WTC11 (cell line): ENCODE data around the gene ZNF813. TPM values are rescaled to one million over a fixed set of nuclear protein-coding genes. Genes with fewer than 3 reads are reported as not detected.

Experiments used
- ATAC-seq: fragments of 200-7000 bp; cut with Tn5 transposase; 2 replicates; pipeline ENCODE4 v1.10.0; 2021; ENCODE audit warnings: mild to moderate bottlenecking, moderate library complexity
- CTCF ChIA-PET: fragments of 300-600 bp; sonication (Branson Sonifier 250); formaldehyde crosslinking; loops from one replicate; lab custom pipeline; 2021; ENCODE audit warnings: antibody characterized with exemption; lab: Charles Lee
- POLR2A ChIA-PET: fragments of 350-600 bp; sonication (Branson Sonifier 250); formaldehyde crosslinking; loops from one replicate; lab custom pipeline; 2021; ENCODE audit warnings: antibody characterized with exemption; lab: Charles Lee
- DNase-seq: peaks from one replicate; pipeline ENCODE4 v3.0.0; 2021; ENCODE audit warnings: low spot score
- H3K27ac Mint-ChIP-seq: 2 replicates; pipeline ENCODE4 v1.8.0; 2021; ENCODE audit warnings: mixed read lengths
- H3K27me3 Mint-ChIP-seq: 2 replicates; pipeline ENCODE4 v1.8.0; 2021; ENCODE audit warnings: low read depth, mild to moderate bottlenecking, moderate library complexity, mixed read lengths
- H3K36me3 Mint-ChIP-seq: 2 replicates; pipeline ENCODE4 v1.8.0; 2021; ENCODE audit warnings: mixed read lengths
- H3K4me1 Mint-ChIP-seq: 2 replicates; pipeline ENCODE4 v1.8.0; 2022; ENCODE audit warnings: mixed read lengths
- H3K4me3 Mint-ChIP-seq: 2 replicates; pipeline ENCODE4 v1.8.0; 2021; ENCODE audit warnings: mild to moderate bottlenecking, moderate library complexity, mixed read lengths
- H3K9me3 Mint-ChIP-seq: 2 replicates; pipeline ENCODE4 v1.8.0; 2021; ENCODE audit warnings: mixed read lengths
- ATF1 ChIP-seq: sonication (generic); formaldehyde crosslinking; IDR thresholded peaks from 2 replicates; pipeline ENCODE4 v1.8.1; 2023; ENCODE audit warnings: mild to moderate bottlenecking, moderate library complexity, missing genetic modification reagents
- ELF4 ChIP-seq: sonication (generic); formaldehyde crosslinking; IDR thresholded peaks from 2 replicates; pipeline ENCODE4 v1.8.1; 2022; ENCODE audit warnings: low read depth, mild to moderate bottlenecking, moderate library complexity, missing genetic modification reagents
- FOXJ3 ChIP-seq: sonication (generic); formaldehyde crosslinking; IDR thresholded peaks from 2 replicates; pipeline ENCODE4 v1.9.0; 2021; ENCODE audit warnings: missing genetic modification reagents, mild to moderate bottlenecking, borderline replicate concordance
- IRF2 ChIP-seq: sonication (generic); formaldehyde crosslinking; IDR thresholded peaks from 2 replicates; pipeline ENCODE4 v1.8.0; 2022; ENCODE audit warnings: low read depth, missing genetic modification reagents, borderline replicate concordance
- PRRX2 ChIP-seq: fragments of 250-450 bp; sonication (Bioruptor Pico); IDR thresholded peaks from 2 replicates; pipeline ENCODE4 v1.8.0; 2021; ENCODE audit warnings: mild to moderate bottlenecking
- RORB ChIP-seq: fragments of 250-450 bp; sonication (Bioruptor Pico); IDR thresholded peaks from 2 replicates; pipeline ENCODE4 v1.9.0; 2021; ENCODE audit warnings: mild to moderate bottlenecking
- SMAD3 ChIP-seq: sonication (generic); formaldehyde crosslinking; IDR thresholded peaks from 2 replicates; pipeline ENCODE4 v1.8.0; 2022; ENCODE audit warnings: missing genetic modification reagents, mild to moderate bottlenecking, borderline replicate concordance
- TCF7 ChIP-seq: sonication (generic); formaldehyde crosslinking; IDR thresholded peaks from 2 replicates; pipeline ENCODE4 v1.8.0; 2022; ENCODE audit warnings: mild to moderate bottlenecking, low read depth, missing genetic modification reagents, moderate library complexity
- TEAD1 ChIP-seq: sonication (generic); formaldehyde crosslinking; IDR thresholded peaks from 2 replicates; pipeline ENCODE4 v1.8.0; 2022; ENCODE audit warnings: mild to moderate bottlenecking, missing genetic modification reagents
- ZNF121 ChIP-seq: sonication (generic); formaldehyde crosslinking; IDR thresholded peaks from 2 replicates; pipeline ENCODE4 v1.8.0; 2023; ENCODE audit warnings: missing genetic modification reagents
- ZNF263 ChIP-seq: sonication (generic); formaldehyde crosslinking; IDR thresholded peaks from 2 replicates; pipeline ENCODE4 v1.8.1; 2022; ENCODE audit warnings: low read depth, mild to moderate bottlenecking, moderate library complexity, missing genetic modification reagents
- ZNF396 ChIP-seq: fragments of 250-450 bp; sonication (Bioruptor Pico); IDR thresholded peaks from 2 replicates; pipeline ENCODE4 v1.8.0; 2021; ENCODE audit warnings: mild to moderate bottlenecking, moderate library complexity, borderline replicate concordance
- ZNF423 ChIP-seq: fragments of 250-450 bp; sonication (Bioruptor Pico); IDR thresholded peaks from 2 replicates; pipeline ENCODE4 v2.1.2; 2022; ENCODE audit warnings: mild to moderate bottlenecking, moderate library complexity
- total RNA-seq: library from RNA; stranded (reverse); gene quantifications from 3 replicates; pipeline ENCODE4 v1.2.3, GENCODE V29; 2021
- TF ChIP-seq, protein P1 (sequence below): sonication (generic); formaldehyde crosslinking; IDR thresholded peaks from 2 replicates; pipeline ENCODE4 v1.8.1; 2022; ENCODE audit warnings: mild to moderate bottlenecking, moderate library complexity, missing genetic modification reagents
- TF ChIP-seq, protein P2 (sequence below): sonication (generic); formaldehyde crosslinking; IDR thresholded peaks from 2 replicates; pipeline ENCODE4 v1.8.0; 2023; ENCODE audit warnings: missing genetic modification reagents, mild to moderate bottlenecking, borderline replicate concordance
- TF ChIP-seq, protein P3 (sequence below): sonication (generic); formaldehyde crosslinking; IDR thresholded peaks from 2 replicates; pipeline ENCODE4 v1.8.0; 2022; ENCODE audit warnings: mild to moderate bottlenecking, missing genetic modification reagents
- TF ChIP-seq, protein P4 (sequence below): fragments of 250-450 bp; sonication (Bioruptor Pico); conservative IDR thresholded peaks from 2 replicates; pipeline ENCODE4 v1.9.0; 2021; ENCODE audit warnings: mild to moderate bottlenecking
- TF ChIP-seq, protein P5 (sequence below): sonication (generic); formaldehyde crosslinking; conservative IDR thresholded peaks from 2 replicates; pipeline ENCODE4 v1.8.1; 2022; ENCODE audit warnings: mild to moderate bottlenecking, missing genetic modification reagents
- TF ChIP-seq, protein P6 (sequence below): sonication (generic); formaldehyde crosslinking; IDR thresholded peaks from 2 replicates; pipeline ENCODE4 v1.8.0; 2022; ENCODE audit warnings: missing genetic modification reagents

Gene ZNF813
- total RNA-seq, 1 experiment from 2014 or later: 17.5 TPM

DNA sequence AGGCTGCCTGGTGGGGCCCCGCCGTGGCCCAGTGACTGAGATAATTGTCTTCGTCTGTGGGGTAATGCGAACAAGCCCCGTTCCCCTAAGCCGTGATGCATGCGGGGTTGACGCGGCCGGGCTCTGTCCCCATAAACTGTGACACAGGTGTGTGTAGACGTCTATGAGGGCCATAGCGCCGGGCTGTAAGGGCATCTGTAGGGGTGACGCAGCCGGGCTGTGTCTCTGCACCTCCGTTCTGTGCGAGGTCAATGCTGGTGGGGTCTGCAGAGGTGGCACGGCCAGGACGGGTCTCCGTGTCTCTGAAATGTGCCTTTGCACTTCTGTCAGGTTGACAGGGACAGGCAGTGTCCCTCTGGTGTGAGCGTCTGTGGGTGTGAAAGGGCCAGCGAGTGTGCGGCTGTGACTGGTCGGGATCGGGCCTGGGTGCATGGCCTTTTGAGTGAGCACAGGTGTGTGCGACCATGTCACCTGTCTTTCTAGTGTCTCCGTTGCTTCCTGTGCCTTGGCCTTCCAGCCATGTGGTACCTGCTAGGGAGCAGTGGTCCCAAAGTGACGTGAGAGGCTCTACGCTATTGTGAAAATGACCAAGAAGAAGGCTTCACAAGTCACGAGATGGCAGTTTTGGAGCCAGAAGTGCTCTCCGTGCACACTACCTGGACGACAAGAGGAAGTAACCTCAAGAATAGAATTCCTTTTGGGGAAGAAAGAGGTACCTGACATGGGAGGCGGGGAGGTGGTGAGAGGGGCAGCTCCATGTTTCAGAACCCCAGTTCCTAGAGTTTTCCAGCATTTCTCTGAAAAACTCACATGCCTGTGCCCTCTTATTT lies 54.1 kb downstream of the ZNF813 start:
- H3K27ac Mint-ChIP-seq: peak overlapping the region; percentile 79
- TF ChIP-seq RORB (no peak), TCF7 (CRISPR knock-in tag) (0 out of 2 replicates have a peak, but pooled peaks have one; percentile 23), SMAD3 (CRISPR knock-in tag) (no peak), ZNF263 (CRISPR knock-in tag) (no peak), ATF1 (CRISPR knock-in tag) (no peak), ZNF396 (CRISPR knock-in tag) (no peak), TEAD1 (CRISPR knock-in tag) (no peak), ZNF121 (CRISPR knock-in tag) (peak; percentile 89), PRRX2 (CRISPR knock-in tag) (no peak)
- TF ChIP-seq, protein P1, sequence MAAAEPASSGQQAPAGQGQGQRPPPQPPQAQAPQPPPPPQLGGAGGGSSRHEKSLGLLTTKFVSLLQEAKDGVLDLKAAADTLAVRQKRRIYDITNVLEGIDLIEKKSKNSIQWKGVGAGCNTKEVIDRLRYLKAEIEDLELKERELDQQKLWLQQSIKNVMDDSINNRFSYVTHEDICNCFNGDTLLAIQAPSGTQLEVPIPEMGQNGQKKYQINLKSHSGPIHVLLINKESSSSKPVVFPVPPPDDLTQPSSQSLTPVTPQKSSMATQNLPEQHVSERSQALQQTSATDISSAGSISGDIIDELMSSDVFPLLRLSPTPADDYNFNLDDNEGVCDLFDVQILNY (CRISPR knock-in tag): 0 out of 2 replicates have a peak, but pooled peaks have one; percentile 7
- TF ChIP-seq, protein P2, sequence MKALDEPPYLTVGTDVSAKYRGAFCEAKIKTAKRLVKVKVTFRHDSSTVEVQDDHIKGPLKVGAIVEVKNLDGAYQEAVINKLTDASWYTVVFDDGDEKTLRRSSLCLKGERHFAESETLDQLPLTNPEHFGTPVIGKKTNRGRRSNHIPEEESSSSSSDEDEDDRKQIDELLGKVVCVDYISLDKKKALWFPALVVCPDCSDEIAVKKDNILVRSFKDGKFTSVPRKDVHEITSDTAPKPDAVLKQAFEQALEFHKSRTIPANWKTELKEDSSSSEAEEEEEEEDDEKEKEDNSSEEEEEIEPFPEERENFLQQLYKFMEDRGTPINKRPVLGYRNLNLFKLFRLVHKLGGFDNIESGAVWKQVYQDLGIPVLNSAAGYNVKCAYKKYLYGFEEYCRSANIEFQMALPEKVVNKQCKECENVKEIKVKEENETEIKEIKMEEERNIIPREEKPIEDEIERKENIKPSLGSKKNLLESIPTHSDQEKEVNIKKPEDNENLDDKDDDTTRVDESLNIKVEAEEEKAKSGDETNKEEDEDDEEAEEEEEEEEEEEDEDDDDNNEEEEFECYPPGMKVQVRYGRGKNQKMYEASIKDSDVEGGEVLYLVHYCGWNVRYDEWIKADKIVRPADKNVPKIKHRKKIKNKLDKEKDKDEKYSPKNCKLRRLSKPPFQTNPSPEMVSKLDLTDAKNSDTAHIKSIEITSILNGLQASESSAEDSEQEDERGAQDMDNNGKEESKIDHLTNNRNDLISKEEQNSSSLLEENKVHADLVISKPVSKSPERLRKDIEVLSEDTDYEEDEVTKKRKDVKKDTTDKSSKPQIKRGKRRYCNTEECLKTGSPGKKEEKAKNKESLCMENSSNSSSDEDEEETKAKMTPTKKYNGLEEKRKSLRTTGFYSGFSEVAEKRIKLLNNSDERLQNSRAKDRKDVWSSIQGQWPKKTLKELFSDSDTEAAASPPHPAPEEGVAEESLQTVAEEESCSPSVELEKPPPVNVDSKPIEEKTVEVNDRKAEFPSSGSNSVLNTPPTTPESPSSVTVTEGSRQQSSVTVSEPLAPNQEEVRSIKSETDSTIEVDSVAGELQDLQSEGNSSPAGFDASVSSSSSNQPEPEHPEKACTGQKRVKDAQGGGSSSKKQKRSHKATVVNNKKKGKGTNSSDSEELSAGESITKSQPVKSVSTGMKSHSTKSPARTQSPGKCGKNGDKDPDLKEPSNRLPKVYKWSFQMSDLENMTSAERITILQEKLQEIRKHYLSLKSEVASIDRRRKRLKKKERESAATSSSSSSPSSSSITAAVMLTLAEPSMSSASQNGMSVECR (CRISPR knock-in tag): peak; percentile 31; the same call in 1 of the 2 replicates
- TF ChIP-seq, protein P3, sequence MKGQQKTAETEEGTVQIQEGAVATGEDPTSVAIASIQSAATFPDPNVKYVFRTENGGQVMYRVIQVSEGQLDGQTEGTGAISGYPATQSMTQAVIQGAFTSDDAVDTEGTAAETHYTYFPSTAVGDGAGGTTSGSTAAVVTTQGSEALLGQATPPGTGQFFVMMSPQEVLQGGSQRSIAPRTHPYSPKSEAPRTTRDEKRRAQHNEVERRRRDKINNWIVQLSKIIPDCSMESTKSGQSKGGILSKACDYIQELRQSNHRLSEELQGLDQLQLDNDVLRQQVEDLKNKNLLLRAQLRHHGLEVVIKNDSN (CRISPR knock-in tag): no peak
- TF ChIP-seq, protein P4, sequence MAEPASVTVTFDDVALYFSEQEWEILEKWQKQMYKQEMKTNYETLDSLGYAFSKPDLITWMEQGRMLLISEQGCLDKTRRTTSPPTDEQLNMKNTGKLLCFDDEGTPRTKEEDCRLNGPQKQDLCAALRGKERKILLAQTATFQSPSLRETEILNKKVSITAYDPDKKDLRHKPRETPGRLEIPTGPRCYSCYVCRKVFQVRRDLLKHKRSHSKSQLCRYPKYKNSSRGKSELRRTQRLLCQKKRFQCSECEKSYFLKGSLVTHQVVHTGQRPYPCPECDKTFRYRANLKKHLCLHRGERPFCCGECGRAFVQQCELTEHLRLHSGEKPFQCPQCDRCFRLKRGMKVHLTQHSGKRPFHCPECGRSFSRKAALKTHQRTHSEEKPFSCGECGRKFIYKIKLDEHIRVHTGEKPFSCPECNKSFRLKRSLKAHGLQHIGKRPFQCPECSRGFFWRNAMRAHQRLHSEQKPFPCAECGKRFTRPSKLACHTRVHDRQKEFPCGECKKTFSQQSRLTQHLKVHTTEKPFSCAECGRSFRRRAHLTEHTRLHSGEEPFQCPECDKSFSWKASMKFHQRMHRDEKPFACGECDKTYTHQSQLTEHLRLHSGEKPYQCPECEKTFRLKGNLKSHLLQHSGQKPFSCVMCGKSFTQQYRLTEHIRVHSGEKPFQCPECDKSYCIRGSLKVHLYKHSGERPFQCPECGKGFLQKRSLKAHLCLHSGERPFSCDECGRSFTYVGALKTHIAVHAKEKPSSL (CRISPR knock-in tag): no peak
- TF ChIP-seq, protein P5, sequence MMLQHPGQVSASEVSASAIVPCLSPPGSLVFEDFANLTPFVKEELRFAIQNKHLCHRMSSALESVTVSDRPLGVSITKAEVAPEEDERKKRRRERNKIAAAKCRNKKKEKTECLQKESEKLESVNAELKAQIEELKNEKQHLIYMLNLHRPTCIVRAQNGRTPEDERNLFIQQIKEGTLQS (CRISPR knock-in tag): no peak
- ATAC-seq (no peak), DNase-seq (no peak)
- peaks cover 46% of the 10 kb centered on the region for H3K36me3 Mint-ChIP-seq
- ChIA-PET CTCF (interaction anchor here (0.6 to 2.0 kb wide), 10 partner anchors 10 to 616 kb away, joined by 3 to 21 read pairs (median 8); partner anchors contain the start of gene CNOT3), POLR2A (interaction anchor here (0.7 to 1.5 kb wide), 2 partner anchors 58 to 127 kb away, joined by 3 read pairs; partner anchors contain the start of gene ZNF765)
- H3K4me3 Mint-ChIP-seq: peak overlapping the region; percentile 100
- H3K4me1 Mint-ChIP-seq: peaks cover 14% of the 10 kb centered on the region
- H3K9me3 Mint-ChIP-seq: peaks cover 25% of the 10 kb centered on the region
- H3K27me3 Mint-ChIP-seq: no peaks in the 10 kb centered on the region

DNA sequence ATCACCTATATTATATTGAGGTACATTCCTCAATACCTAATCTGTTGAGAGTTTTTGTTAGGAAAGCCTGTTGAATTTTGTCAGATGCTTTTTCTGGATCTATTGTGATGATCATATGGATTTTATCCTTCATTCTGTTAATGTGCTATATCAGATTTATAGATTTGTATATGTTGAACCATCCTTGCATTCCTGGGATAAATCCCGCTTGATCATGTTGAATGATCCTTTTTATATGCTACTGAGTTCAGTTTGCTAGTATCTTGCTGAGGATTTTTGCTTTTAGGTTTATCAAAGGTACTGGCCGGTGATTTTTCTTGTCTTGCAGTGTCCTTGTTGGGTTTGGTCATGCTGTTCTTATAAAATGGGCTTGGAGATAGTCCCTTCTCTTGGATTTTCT lies 58.4 kb downstream of the ZNF813 start:
- CTCF ChIA-PET: no interaction called here
- no peaks in the 10 kb centered on the region for H3K27me3 Mint-ChIP-seq
- peaks cover 68% of the 10 kb centered on the region for H3K36me3 Mint-ChIP-seq
- no peak overlapping the region for H3K4me3 Mint-ChIP-seq
- POLR2A ChIA-PET: no interaction called here
- peaks cover 13% of the 10 kb centered on the region for H3K4me1 Mint-ChIP-seq
- H3K9me3 Mint-ChIP-seq: peaks cover 25% of the 10 kb centered on the region
- no peak overlapping the region for H3K27ac Mint-ChIP-seq
- ATAC-seq (no peak), DNase-seq (no peak)
- TF ChIP-seq, protein P6, sequence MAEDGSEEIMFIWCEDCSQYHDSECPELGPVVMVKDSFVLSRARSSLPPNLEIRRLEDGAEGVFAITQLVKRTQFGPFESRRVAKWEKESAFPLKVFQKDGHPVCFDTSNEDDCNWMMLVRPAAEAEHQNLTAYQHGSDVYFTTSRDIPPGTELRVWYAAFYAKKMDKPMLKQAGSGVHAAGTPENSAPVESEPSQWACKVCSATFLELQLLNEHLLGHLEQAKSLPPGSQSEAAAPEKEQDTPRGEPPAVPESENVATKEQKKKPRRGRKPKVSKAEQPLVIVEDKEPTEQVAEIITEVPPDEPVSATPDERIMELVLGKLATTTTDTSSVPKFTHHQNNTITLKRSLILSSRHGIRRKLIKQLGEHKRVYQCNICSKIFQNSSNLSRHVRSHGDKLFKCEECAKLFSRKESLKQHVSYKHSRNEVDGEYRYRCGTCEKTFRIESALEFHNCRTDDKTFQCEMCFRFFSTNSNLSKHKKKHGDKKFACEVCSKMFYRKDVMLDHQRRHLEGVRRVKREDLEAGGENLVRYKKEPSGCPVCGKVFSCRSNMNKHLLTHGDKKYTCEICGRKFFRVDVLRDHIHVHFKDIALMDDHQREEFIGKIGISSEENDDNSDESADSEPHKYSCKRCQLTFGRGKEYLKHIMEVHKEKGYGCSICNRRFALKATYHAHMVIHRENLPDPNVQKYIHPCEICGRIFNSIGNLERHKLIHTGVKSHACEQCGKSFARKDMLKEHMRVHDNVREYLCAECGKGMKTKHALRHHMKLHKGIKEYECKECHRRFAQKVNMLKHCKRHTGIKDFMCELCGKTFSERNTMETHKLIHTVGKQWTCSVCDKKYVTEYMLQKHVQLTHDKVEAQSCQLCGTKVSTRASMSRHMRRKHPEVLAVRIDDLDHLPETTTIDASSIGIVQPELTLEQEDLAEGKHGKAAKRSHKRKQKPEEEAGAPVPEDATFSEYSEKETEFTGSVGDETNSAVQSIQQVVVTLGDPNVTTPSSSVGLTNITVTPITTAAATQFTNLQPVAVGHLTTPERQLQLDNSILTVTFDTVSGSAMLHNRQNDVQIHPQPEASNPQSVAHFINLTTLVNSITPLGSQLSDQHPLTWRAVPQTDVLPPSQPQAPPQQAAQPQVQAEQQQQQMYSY: no peak
- TF ChIP-seq ELF4 (CRISPR knock-in tag) (no peak), PRRX2 (CRISPR knock-in tag) (no peak), ZNF423 (CRISPR knock-in tag) (no peak), FOXJ3 (CRISPR knock-in tag) (no peak), IRF2 (CRISPR knock-in tag) (no peak)
